ENCODE measurements around the gene KRT74.

DNA sequence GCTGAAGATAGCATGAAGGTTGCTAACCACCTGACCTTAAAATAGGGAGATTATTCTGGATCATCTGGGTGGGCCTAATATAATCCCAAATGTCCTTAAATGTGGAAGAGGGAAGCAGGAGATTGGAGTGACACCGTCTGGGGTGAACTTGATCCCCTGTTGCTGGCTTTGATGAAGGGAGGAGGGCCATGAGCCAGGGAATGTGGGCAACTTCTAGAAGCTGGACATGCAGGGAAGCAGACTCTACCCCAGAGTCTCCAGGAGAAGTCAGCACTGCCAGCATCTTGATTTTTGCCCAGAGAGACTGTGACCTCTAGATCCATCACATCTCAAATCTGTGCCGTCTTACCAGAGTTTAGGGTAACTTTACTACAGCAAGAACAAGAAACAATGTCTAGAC lies 44.2 kb downstream of the KRT74 start:
- no peak for TF ChIP-seq POLR2A (IDR thresholded peaks at IDR 0.05)
- TF ChIP-seq, protein P1, sequence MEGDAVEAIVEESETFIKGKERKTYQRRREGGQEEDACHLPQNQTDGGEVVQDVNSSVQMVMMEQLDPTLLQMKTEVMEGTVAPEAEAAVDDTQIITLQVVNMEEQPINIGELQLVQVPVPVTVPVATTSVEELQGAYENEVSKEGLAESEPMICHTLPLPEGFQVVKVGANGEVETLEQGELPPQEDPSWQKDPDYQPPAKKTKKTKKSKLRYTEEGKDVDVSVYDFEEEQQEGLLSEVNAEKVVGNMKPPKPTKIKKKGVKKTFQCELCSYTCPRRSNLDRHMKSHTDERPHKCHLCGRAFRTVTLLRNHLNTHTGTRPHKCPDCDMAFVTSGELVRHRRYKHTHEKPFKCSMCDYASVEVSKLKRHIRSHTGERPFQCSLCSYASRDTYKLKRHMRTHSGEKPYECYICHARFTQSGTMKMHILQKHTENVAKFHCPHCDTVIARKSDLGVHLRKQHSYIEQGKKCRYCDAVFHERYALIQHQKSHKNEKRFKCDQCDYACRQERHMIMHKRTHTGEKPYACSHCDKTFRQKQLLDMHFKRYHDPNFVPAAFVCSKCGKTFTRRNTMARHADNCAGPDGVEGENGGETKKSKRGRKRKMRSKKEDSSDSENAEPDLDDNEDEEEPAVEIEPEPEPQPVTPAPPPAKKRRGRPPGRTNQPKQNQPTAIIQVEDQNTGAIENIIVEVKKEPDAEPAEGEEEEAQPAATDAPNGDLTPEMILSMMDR (IDR thresholded peaks at IDR 0.05 in 4 of 5, conservative IDR thresholded peaks at IDR 0.05 in 1 of 5): no peak
